H9 (cell line): ENCODE data around the gene HECW1. TPM values are rescaled to one million over a fixed set of nuclear protein-coding genes. Genes with fewer than 3 reads are reported as not detected.
"Not testable (repeated sequence)": the region's sequence is repeated elsewhere in the genome, so short reads cannot be mapped to it uniquely, and the experiment has no call there.

Experiments
- DNase-seq: peaks from one replicate; pipeline ENCODE4 v3.0.0-alpha.2; 2017
- H2AFZ ChIP-seq: one replicate; pipeline ENCODE4 v1.6.1; 2013; ENCODE audit warnings: mild to moderate bottlenecking, low read length, control low read depth, moderate library complexity
- H2AK5ac ChIP-seq: 2 replicates; pipeline ENCODE4 v1.6.1; 2013; ENCODE audit warnings: low read length, control low read depth, mixed read lengths; ENCODE audit not compliant: insufficient read length
- H2BK120ac ChIP-seq: one replicate; pipeline ENCODE4 v1.6.1; 2013; ENCODE audit warnings: low read depth, mild to moderate bottlenecking, low read length, control low read depth, inconsistent platforms; ENCODE audit not compliant: poor library complexity, severe bottlenecking
- H2BK12ac ChIP-seq: 2 replicates; pipeline ENCODE4 v1.6.1; 2013; ENCODE audit warnings: low read length, control low read depth, mixed read lengths, low read depth; ENCODE audit not compliant: insufficient read length
- H2BK15ac ChIP-seq: 2 replicates; pipeline ENCODE4 v1.6.1; 2013; ENCODE audit warnings: low read depth, low read length, control low read depth
- H2BK20ac ChIP-seq: one replicate; pipeline ENCODE4 v1.6.1; 2013; ENCODE audit warnings: low read depth, mild to moderate bottlenecking, low read length, control low read depth, inconsistent platforms; ENCODE audit not compliant: poor library complexity, severe bottlenecking
- H2BK5ac ChIP-seq: 2 replicates; pipeline ENCODE4 v1.6.1; 2013; ENCODE audit warnings: low read length, control low read depth, mixed read lengths; ENCODE audit not compliant: insufficient read length
- H3K14ac ChIP-seq: 2 replicates; pipeline ENCODE4 v1.6.1; 2013; ENCODE audit warnings: low read length, control low read depth; ENCODE audit not compliant: insufficient read depth
- H3K18ac ChIP-seq: 2 replicates; pipeline ENCODE4 v1.6.1; 2013; ENCODE audit warnings: low read depth, mild to moderate bottlenecking, mixed read lengths, low read length, control low read depth; ENCODE audit not compliant: insufficient read length
- H3K23ac ChIP-seq: 2 replicates; pipeline ENCODE4 v1.6.1; 2013; ENCODE audit warnings: low read length, control low read depth, mixed read lengths, low read depth; ENCODE audit not compliant: insufficient read length
- H3K23me2 ChIP-seq: 2 replicates; pipeline ENCODE4 v1.6.1; 2013; ENCODE audit warnings: low read depth, mild to moderate bottlenecking, mixed read lengths, low read length, control low read depth; ENCODE audit not compliant: insufficient read length, poor library complexity, severe bottlenecking
- H3K27ac ChIP-seq: 2 replicates; pipeline ENCODE4 v1.5.1; 2013; ENCODE audit warnings: low read length, control low read depth, mixed read lengths, low read depth; ENCODE audit not compliant: insufficient read length
- H3K27me3 ChIP-seq: 2 replicates; pipeline ENCODE4 v1.6.1; 2013; ENCODE audit warnings: low read length, control low read depth, inconsistent platforms; ENCODE audit not compliant: insufficient read depth
- H3K4ac ChIP-seq: 2 replicates; pipeline ENCODE4 v1.6.1; 2013; ENCODE audit warnings: low read depth, mild to moderate bottlenecking, control low read depth, inconsistent platforms, low read length, moderate library complexity
- H3K4me1 ChIP-seq: 2 replicates; pipeline ENCODE4 v1.6.1; 2013; ENCODE audit warnings: low read length, control low read depth, inconsistent platforms; ENCODE audit not compliant: insufficient read depth
- H3K4me2 ChIP-seq: 2 replicates; pipeline ENCODE4 v1.6.1; 2013; ENCODE audit warnings: low read length, control low read depth, mixed read lengths; ENCODE audit not compliant: insufficient read length, insufficient read depth
- H3K56ac ChIP-seq: 2 replicates; pipeline ENCODE4 v1.6.1; 2013; ENCODE audit warnings: low read depth, mild to moderate bottlenecking, mixed read lengths, low read length, control low read depth; ENCODE audit not compliant: insufficient read length
- H3K79me1 ChIP-seq: 2 replicates; pipeline ENCODE4 v1.6.1; 2013; ENCODE audit warnings: low read depth, mild to moderate bottlenecking, moderate library complexity, low read length, control low read depth, inconsistent platforms; ENCODE audit not compliant: insufficient read depth, poor library complexity, severe bottlenecking
- H3K79me2 ChIP-seq: 2 replicates; pipeline ENCODE4 v1.6.1; 2013; ENCODE audit warnings: low read length, control low read depth, inconsistent platforms; ENCODE audit not compliant: insufficient read depth
- H3K9ac ChIP-seq: 2 replicates; pipeline ENCODE4 v1.6.1; 2013; ENCODE audit warnings: low read length, control low read depth, mixed read lengths; ENCODE audit not compliant: insufficient read length; ENCODE audit errors: extremely low read depth
- H3K9me3 ChIP-seq: one replicate; pipeline ENCODE4 v1.6.1; 2013; ENCODE audit warnings: low read depth, low read length, inconsistent platforms; ENCODE audit not compliant: control insufficient read depth
- H3T11ph ChIP-seq: one replicate; pipeline ENCODE4 v1.6.1; 2013; ENCODE audit warnings: mild to moderate bottlenecking, low read length, control low read depth, inconsistent platforms
- H4K20me1 ChIP-seq: one replicate; pipeline ENCODE4 v1.6.1; 2013; ENCODE audit not compliant: control insufficient read depth, insufficient read length, insufficient read depth
- H4K5ac ChIP-seq: 2 replicates; pipeline ENCODE4 v1.6.1; 2013; ENCODE audit warnings: low read depth, mild to moderate bottlenecking, mixed read lengths, low read length, control low read depth; ENCODE audit not compliant: insufficient read length
- H4K8ac ChIP-seq: replicated peaks from 2 replicates; pipeline ENCODE4 v1.6.1; 2013; ENCODE audit warnings: low read length, control low read depth, mixed read lengths, low read depth; ENCODE audit not compliant: insufficient read length
- H4K91ac ChIP-seq: 2 replicates; pipeline ENCODE4 v1.6.1; 2013; ENCODE audit warnings: low read depth, mild to moderate bottlenecking, moderate library complexity, mixed read lengths, low read length, control low read depth; ENCODE audit not compliant: insufficient read length
- H3K27ac Mint-ChIP-seq, 3 experiments: 2 replicates in 2 of 3; 3 replicates in 1 of 3; pipeline ENCODE4 v1.8.0; 2020 to 2021; ENCODE audit warnings: mixed read lengths in 3 of 3, mild to moderate bottlenecking in 1 of 3, moderate library complexity in 1 of 3
- H3K27me3 Mint-ChIP-seq: 2 replicates; pipeline ENCODE4 v1.8.0; 2021; ENCODE audit warnings: low read depth, mild to moderate bottlenecking, moderate library complexity, mixed read lengths
- H3K36me3 Mint-ChIP-seq, 3 experiments: 2 replicates in 2 of 3; 3 replicates in 1 of 3; pipeline ENCODE4 v1.8.0; 2020 to 2021; ENCODE audit warnings: low read depth in 3 of 3, mixed read lengths in 3 of 3; ENCODE audit not compliant: insufficient read depth in 1 of 3
- H3K4me1 Mint-ChIP-seq, 2 experiments: 2 replicates each; pipeline ENCODE4 v1.8.0; 2020; ENCODE audit warnings: mixed read lengths in 2 of 2
- H3K4me3 Mint-ChIP-seq, 2 experiments: 2 replicates in 1 of 2; 3 replicates in 1 of 2; pipeline ENCODE4 v1.8.0; 2020 to 2021; ENCODE audit warnings: mild to moderate bottlenecking in 2 of 2, mixed read lengths in 2 of 2, moderate library complexity in 1 of 2
- H3K9me3 Mint-ChIP-seq, 2 experiments: 2 replicates in 1 of 2; 3 replicates in 1 of 2; pipeline ENCODE4 v1.8.0; 2020; ENCODE audit warnings: mild to moderate bottlenecking in 2 of 2, mixed read lengths in 2 of 2, moderate library complexity in 1 of 2
- WGBS: extraction: QIAGEN DNeasy Blood & Tissue Kit; methylation state at CpG from one replicate; pipeline ENCODE4 v1.1.7; 2013; ENCODE audit warnings: missing lambda C conversion rate, low lambda C conversion rate, mixed read lengths; ENCODE audit not compliant: insufficient read length; ENCODE audit errors: extremely low coverage; 5-methylcytosine and 5-hydroxymethylcytosine counted together
- total RNA-seq: library from RNA; stranded (reverse); gene quantifications from 2 replicates; pipeline ENCODE4 v1.2.1, GENCODE V29; 2021
- TF ChIP-seq, protein P1 (sequence below): fragments of 200-600 bp; sonication (generic); conservative IDR thresholded peaks from 3 replicates; pipeline ENCODE4 v1.8.0; 2021; ENCODE audit warnings: antibody characterized with exemption, mild to moderate bottlenecking

Gene HECW1
- total RNA-seq, 1 experiment from 2014 or later, result 5.0 TPM

DNA sequence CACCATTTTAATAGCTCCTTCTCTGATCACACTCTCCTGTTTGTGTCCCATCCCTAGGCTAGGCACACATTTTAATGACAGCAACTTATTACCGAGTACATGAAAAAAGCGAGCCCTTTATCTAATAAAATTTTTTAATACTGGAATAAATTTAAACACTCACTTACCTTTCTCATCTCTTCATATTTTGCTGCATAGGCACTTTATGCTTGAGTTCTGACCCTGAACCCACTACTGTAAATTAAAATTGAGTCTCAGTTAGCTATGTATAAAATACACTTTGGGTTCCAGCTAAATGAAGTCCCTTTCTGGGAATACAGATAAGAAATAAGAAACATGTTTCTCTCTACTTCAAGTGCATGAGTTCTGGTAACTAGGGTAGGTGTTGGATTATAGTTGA lies 104.6 kb downstream of the HECW1 start:
- Mint-ChIP-seq H3K36me3 (peaks cover 18 to 22% (median 19%) of the 10 kb centered on the region in 3 experiments), H3K27ac (no peak overlapping the region; a peak in 1 of 7 replicates), H3K4me3 (no peak overlapping the region), H3K27me3 (no peaks in the 10 kb centered on the region), H3K9me3 (peaks cover 8 to 18% of the 10 kb centered on the region in 2 experiments), H3K4me1 (peaks cover 10 to 21% of the 10 kb centered on the region in 2 experiments)
- Histone ChIP-seq H4K20me1 (no peaks in the 10 kb centered on the region), H3K79me2 (no peaks in the 10 kb centered on the region), H4K5ac (no peak overlapping the region), H3K23me2 (no peaks in the 10 kb centered on the region), H3T11ph (no peak overlapping the region), H4K8ac (no peak overlapping the region), H2BK12ac (no peak overlapping the region), H2AFZ (no peak overlapping the region), H3K23ac (no peak overlapping the region), H3K27me3 (no peaks in the 10 kb centered on the region), H2BK5ac (no peak overlapping the region), H3K27ac (no peak overlapping the region), H3K56ac (no peak overlapping the region), H3K14ac (no peak overlapping the region), H2BK15ac (no peak overlapping the region), H3K4me2 (no peak overlapping the region), H3K18ac (no peak overlapping the region), H3K9me3 (peaks cover 3% of the 10 kb centered on the region), H2AK5ac (no peak overlapping the region), H3K4me1 (no peaks in the 10 kb centered on the region), H2BK20ac (no peak overlapping the region), H3K9ac (no peak overlapping the region), H2BK120ac (no peak overlapping the region), H3K4ac (no peak overlapping the region), H4K91ac (no peak overlapping the region), H3K79me1 (no peaks in the 10 kb centered on the region)
- TF ChIP-seq, protein P1, sequence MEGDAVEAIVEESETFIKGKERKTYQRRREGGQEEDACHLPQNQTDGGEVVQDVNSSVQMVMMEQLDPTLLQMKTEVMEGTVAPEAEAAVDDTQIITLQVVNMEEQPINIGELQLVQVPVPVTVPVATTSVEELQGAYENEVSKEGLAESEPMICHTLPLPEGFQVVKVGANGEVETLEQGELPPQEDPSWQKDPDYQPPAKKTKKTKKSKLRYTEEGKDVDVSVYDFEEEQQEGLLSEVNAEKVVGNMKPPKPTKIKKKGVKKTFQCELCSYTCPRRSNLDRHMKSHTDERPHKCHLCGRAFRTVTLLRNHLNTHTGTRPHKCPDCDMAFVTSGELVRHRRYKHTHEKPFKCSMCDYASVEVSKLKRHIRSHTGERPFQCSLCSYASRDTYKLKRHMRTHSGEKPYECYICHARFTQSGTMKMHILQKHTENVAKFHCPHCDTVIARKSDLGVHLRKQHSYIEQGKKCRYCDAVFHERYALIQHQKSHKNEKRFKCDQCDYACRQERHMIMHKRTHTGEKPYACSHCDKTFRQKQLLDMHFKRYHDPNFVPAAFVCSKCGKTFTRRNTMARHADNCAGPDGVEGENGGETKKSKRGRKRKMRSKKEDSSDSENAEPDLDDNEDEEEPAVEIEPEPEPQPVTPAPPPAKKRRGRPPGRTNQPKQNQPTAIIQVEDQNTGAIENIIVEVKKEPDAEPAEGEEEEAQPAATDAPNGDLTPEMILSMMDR, result no peak
- no peak for DNase-seq
- WGBS, result 100% methylated on average over 1 of the region's 2 CpGs

DNA sequence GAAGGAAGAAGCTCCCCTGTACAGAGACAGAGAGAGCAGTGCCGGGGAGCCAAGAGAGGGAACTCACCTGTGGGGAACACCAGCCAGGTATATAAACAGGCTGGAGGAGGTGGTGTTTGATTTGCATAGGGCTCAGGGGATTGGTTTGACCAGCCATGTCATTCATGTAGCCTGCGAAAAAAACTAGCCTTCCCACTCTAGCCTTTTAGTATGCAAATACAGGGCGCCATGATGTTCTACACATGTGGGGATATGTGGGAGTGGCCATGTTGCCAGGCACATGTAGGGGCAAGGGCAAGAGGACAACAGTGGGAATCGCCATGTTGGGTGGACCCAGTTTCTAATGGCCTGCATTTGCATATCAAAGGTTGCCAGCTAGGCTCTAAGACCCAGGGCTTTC lies 106.5 kb downstream of the HECW1 start:
- not testable (repeated sequence) for H2BK20ac ChIP-seq, H3K56ac ChIP-seq, H3K18ac ChIP-seq, H3K9ac ChIP-seq, H3K4ac ChIP-seq, H3K4me2 ChIP-seq, DNase-seq, H2BK120ac ChIP-seq, H4K20me1 ChIP-seq, H3K27ac Mint-ChIP-seq, H4K8ac ChIP-seq, H3K79me1 ChIP-seq, H3K27me3 Mint-ChIP-seq, H2BK5ac ChIP-seq, H3K27me3 ChIP-seq, H3K4me3 Mint-ChIP-seq, H3K23me2 ChIP-seq, H3K14ac ChIP-seq, H2BK15ac ChIP-seq, H2BK12ac ChIP-seq, H3K9me3 ChIP-seq, H2AFZ ChIP-seq, H2AK5ac ChIP-seq, H3K23ac ChIP-seq, H4K91ac ChIP-seq, H3K79me2 ChIP-seq, H3T11ph ChIP-seq, H4K5ac ChIP-seq, H3K4me1 ChIP-seq, H3K27ac ChIP-seq
- H3K9me3 Mint-ChIP-seq, result peaks cover 8 to 18% of the 10 kb centered on the region in 2 experiments
- H3K4me1 Mint-ChIP-seq, result peaks cover 10 to 21% of the 10 kb centered on the region in 2 experiments
- peaks cover 18 to 22% (median 19%) of the 10 kb centered on the region in 3 experiments for H3K36me3 Mint-ChIP-seq
- WGBS, result no CpG with 5 or more reads among the region's 4 CpGs
